Stimulated activated CD4-positive, alpha-beta T cell treated with anti-CD3 and anti-CD28 coated beads, Interleukin-4, amount 100 ng/mL, for 4 hours (primary cell): ENCODE measurements around the gene HSPG2.
"Not testable (repeated sequence)": the region's sequence is repeated elsewhere in the genome, so short reads cannot be mapped to it uniquely, and the experiment has no call there.

ENCODE experiments used
- DNase-seq, 2 experiments: peaks; one replicate each; pipeline ENCODE4 v3.0.0-alpha.2; 2020

Gene HSPG2

GRCh38 chr1:21937034-21937371, at the start of gene HSPG2:
HSPG2 (minus strand) TSS chr1:21937310; CDS start chr1:21937217, 93 bp downstream.
- DNase-seq = no peak

- DNase-seq = not testable (repeated sequence)
Observed at GRCh38 chr1:21986386-21986785, 49.3 kb upstream of the HSPG2 start.

- DNase-seq = not testable (repeated sequence)
Observed at GRCh38 chr1:21985893-21986292, 48.8 kb upstream of the HSPG2 start.

- DNase-seq = not testable (repeated sequence)
Observed at GRCh38 chr1:21983539-21983938, 46.4 kb upstream of the HSPG2 start.

GRCh38 chr1:21982122-21982521, 45.0 kb upstream of the HSPG2 start:
- not testable (repeated sequence) for DNase-seq

DNA sequence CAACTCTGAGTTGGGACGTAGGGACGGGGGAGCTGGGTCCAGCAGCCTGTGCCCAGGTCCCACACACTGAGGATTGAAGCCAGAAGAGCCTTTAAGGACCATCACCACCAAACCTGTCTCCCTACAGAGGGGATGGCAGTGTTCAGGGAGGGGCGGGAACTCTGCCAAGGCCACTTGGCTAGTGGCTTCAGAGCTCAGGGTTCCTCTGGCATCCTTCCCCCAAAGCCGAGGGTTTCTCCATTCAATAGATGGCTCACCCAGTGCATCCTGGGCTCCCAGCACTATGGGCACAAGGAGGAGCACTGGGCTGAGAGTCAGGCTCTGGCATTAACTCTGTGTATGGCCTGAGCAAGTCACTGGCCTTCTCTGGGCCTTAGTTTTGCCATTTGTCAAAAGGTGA, 44.1 kb upstream of the HSPG2 start:
- not testable (repeated sequence) for DNase-seq

- not testable (repeated sequence) for DNase-seq
Observed at GRCh38 chr1:21980515-21981220, 43.6 kb upstream of the HSPG2 start.

GRCh38 chr1:21978209-21978608, 41.1 kb upstream of the HSPG2 start:
- DNase-seq = not testable (repeated sequence)

GRCh38 chr1:21976703-21977239, 39.7 kb upstream of the HSPG2 start, which contains the start of gene CELA3B:
CELA3B (plus strand) TSS chr1:21977022; CDS start chr1:21977040, 18 bp downstream.
- not testable (repeated sequence) for DNase-seq

- not testable (repeated sequence) for DNase-seq
Observed at GRCh38 chr1:21975296-21975695, 38.2 kb upstream of the HSPG2 start.

DNA sequence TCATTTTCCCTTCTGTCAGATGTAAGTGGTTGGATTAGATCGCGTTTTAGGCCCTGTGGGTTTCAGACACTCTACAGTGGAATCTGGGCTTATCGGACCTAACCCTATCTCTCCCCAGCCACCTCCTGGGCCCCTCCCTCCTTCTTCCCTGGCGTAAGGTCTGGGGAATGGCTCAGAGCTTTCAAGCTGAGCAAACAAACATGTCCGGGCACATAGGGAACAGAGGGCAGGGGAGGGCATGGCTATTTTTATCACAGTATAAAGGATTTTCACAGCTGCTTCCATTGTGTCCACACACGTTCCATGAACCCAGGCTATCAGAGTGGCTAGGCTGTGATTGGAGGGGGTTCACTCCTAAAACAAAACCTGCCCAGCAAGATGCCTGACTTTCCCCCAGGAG, 37.6 kb upstream of the HSPG2 start:
- not testable (repeated sequence) for DNase-seq

GRCh38 chr1:21973948-21974347, 36.8 kb upstream of the HSPG2 start:
- not testable (repeated sequence) for DNase-seq

DNA sequence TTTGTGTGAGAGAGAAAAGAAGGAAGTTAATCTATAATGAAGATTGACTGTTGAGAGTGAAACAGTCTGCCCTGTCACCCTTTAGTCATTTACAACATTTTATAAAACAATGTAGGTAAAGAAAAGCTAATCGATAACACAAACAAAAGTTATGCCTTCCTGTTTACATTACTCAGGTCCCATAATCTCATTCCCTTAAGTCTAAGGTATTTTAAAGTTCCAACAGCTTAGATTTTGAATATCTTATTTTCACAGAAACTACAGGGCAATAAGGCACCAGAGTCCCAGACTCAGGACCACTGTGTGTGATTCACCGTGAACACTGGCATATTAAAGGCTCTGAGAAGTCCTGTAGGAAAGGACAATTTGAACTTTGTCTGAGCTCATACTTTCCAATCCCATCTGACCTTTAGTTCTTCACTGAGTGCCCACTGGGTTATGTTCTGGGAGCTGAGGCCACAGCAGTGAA, 35.9 kb upstream of the HSPG2 start:
- DNase-seq = not testable (repeated sequence)

DNA sequence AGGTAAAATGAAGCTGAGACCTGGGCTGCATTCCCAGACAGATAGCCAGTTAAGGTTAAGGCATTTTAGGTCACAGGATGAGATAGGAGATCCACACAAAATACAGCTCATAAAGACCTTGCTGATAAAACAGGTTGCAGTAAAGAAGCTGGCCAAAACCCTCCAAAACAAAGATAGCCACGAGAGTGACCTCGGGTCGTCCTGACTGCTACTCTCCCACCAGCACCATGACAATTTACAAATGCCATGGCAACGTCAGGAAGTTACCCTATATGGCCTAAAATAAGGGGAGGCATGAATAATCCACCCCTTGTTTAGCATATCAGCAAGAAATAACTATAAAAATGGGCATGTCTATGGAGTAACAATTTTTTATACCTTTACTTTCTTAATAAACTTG, 33.4 kb upstream of the HSPG2 start:
- not testable (repeated sequence) for DNase-seq

- not testable (repeated sequence) for DNase-seq
Observed at GRCh38 chr1:21969066-21969465, 32.0 kb upstream of the HSPG2 start.

GRCh38 chr1:21967216-21967615, 30.1 kb upstream of the HSPG2 start:
- DNase-seq = not testable (repeated sequence)

DNA sequence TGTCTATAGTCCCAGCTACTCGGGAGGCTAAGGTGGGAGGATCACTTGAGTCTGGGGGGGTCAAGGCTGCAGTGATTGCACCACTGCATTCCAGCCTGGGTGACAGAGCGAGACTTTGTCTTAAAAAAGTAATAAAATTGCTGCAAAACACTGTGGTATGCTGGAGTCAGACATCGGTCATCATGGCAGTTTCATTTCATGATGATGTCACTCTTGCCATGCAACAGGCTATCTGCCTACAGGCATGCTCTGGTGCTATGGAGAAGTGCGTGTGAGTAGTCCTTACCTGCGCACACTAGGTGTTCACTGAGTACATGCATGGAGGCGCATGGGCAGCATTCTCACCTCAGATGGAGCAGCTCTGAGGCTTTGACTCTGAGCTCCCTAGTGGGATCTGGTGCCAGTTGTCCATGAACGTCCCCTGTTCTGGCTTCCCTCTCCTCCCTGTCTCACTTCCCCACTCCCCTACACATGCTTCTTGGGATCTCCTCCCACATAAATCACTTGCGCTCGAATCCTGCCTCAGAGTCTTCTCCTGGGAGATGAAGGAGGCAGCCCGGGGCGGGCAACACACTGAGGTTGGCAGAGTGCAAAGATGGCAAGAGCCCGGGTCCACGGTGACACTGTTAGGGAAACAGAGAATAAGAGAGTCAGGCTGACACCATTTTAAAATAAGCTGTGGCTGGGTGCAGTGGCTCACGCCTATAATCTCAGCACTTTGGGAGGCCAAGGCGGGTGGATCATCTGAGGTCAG, 29.3 kb upstream of the HSPG2 start:
- no peak for DNase-seq

DNA sequence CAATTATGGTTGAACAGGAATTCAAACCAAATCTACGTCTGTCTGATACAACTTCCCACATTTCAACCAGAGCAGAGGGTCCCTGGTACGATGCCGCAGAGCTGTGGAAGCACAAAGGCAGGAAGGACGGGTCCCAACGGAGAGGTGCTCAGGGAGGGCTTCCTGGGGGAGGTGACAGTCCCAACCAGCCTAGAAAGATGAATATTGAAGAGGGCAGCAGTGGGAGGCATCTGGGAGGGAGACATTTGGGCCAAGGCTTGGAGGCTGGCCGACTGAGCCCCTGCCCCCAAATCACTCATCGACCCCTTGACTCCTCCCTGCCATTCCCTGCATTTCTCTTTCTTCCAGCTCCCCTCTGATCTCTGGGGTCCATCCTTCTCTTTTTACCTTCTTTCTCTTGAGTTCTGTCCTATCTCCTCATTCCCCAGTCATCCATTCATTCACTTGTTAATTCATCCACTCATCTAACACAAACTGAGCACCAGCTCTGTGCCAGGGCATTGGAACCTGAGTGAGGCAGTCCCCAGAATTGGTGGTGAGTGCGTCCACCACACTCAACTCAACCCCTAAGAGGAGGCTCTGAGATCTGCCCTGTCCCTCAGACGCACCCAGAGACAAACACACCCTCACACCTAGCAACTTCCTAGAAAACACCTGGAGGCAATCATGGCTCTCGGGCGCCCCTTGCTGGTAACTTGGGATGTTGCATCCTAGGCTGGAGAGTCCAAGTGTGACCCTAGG, 26.5 kb upstream of the HSPG2 start:
- peak; percentile 68 to 77 for DNase-seq

DNA sequence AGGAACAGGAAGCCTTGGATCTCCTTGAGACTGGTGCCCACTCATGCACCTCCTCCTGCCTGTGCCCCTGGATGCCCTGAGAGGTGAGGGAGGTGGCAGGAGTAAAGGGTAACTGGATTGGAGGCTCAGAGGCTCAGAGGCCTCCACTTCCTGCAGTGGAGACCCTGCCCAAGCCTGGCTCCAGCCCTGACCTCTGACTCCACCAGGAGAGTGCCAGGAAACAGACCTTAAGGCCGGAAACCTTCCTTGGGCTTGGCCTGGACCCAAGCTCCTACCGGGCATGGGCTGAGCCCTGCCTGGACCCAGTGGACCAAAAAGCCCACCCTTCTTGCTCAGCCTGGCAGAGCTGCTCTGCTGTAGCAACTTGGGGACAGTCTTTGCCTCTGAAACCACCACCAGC, 24.7 kb upstream of the HSPG2 start:
- DNase-seq = no peak

DNA sequence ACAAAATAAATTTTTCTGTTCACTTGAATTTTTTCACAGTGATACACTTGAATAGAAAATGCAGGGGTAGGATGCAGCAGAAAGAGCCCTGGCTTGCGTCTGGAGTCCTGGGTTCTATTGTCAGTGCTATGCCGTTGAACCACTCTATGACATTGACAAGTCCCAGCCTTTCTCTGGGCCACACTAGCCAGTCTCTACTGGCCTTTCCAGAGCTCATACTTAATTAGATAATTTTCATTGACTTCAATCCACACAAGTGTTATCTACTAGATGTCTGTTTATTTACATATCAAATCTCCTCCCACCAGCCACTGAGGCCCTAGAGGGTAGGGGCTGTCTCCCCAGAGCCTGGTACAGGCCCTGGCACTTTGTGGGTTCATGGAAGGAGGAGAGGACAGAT, 24.2 kb upstream of the HSPG2 start:
- DNase-seq = no peak

DNA sequence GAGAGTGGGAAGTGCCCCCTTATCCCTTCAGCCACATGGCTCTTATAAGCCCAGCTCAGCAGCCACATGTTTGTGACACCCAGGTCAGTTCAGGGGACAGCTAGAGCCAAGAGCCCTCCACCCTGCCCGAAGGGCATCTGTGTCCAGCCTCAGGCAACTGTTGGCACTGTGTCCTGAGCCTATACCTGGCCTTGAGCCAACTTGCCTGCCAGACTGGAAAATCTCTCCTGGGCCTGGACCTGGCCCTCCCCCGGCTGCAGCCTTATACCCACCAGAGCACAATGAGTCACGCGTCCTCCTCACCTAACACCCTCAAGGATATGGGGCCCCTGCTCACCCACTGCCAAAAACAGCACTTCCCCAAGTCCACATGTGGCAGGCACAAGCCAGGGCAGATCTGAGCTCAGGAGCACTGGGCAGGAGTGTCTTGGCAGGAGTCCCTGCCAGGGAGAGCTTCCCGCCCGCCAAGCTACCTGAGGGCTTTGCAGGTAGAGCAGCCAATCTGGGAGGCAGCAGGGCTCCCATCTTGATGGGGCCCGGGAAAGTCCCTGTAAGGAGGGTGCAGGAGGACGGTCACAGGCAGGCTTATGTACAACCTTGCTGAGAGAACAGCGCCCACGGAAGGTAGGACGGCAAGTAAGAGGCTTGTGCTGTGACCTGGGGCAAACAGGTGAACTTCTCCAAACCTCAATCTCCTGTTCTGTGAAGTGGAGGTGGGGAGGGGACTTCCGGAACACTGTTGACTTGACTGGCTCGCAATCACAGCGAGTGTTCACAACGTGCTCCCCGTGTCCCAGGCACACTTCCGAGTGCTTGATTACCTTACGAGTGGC, 19.8 kb upstream of the HSPG2 start:
- DNase-seq = peak; percentile 20 to 64
